Neutrophil (primary cell): ENCODE results near the gene SLC39A11.
A peak's percentile ranks its signal among the peaks of the same experiment; 100 is the strongest.
"Not testable (repeated sequence)": the region's sequence is repeated elsewhere in the genome, so short reads cannot be mapped to it uniquely, and the experiment has no call there.

ENCODE experiments used
- H3K27ac ChIP-seq: fragments of 200-600 bp; sonication (generic); 2 replicates; pipeline ENCODE4 v1.5.1; 2016; ENCODE audit warnings: mild to moderate bottlenecking, moderate library complexity
- H3K27me3 ChIP-seq: fragments of 200-600 bp; sonication (generic); 2 replicates; pipeline ENCODE4 v1.6.0; 2016; ENCODE audit warnings: mild to moderate bottlenecking
- H3K36me3 ChIP-seq: fragments of 200-600 bp; sonication (generic); 2 replicates; pipeline ENCODE4 v1.5.1; 2017
- H3K4me1 ChIP-seq, 2 experiments: fragments of 200-600 bp in 1 of 2; sonication (generic) in 1 of 2; 1 replicate in 1 of 2; 2 replicates in 1 of 2; pipeline versions ENCODE4 v1.5.1 to v1.6.1; 2013 to 2016; ENCODE audit warnings: low read depth in 1 of 2, low read length in 1 of 2, mild to moderate bottlenecking in 1 of 2, moderate library complexity in 1 of 2; ENCODE audit not compliant: control insufficient read depth in 1 of 2, insufficient read depth in 1 of 2
- H3K4me3 ChIP-seq, 2 experiments: fragments of 200-600 bp in 1 of 2; sonication (generic) in 1 of 2; 1 replicate in 1 of 2; 2 replicates in 1 of 2; pipeline ENCODE4 v1.5.1; 2013 to 2016; ENCODE audit warnings: low read depth in 1 of 2, low read length in 1 of 2, mild to moderate bottlenecking in 1 of 2, moderate library complexity in 1 of 2
- H3K9me3 ChIP-seq: fragments of 200-600 bp; sonication (generic); 2 replicates; pipeline ENCODE4 v1.5.1; 2016
- CTCF ChIP-seq: fragments of 200-600 bp; sonication (generic); IDR thresholded peaks from 2 replicates; pipeline ENCODE4 v1.5.1; 2016; ENCODE audit warnings: antibody characterized with exemption

SLC39A11 gene

GRCh38 chr17:73137376-73137775 is 44.9 kb upstream of the SLC39A11 start:
- no peaks in the 10 kb centered on the region for H3K9me3 ChIP-seq
- H3K36me3 ChIP-seq = no peaks in the 10 kb centered on the region
- H3K27me3 ChIP-seq = no peaks in the 10 kb centered on the region
- H3K27ac ChIP-seq = no peak overlapping the region
- H3K4me3 ChIP-seq = no peak overlapping the region
- H3K4me1 ChIP-seq = peaks cover 46 to 60% of the 10 kb centered on the region in 2 experiments
- no peak for TF ChIP-seq CTCF

GRCh38 chr17:73135766-73136165 is 43.3 kb upstream of the SLC39A11 start:
- Histone ChIP-seq H3K9me3 (no peaks in the 10 kb centered on the region), H3K4me1 (peaks cover 31 to 44% of the 10 kb centered on the region in 2 experiments), H3K4me3 (no peak overlapping the region), H3K36me3 (no peaks in the 10 kb centered on the region), H3K27ac (no peak overlapping the region), H3K27me3 (no peaks in the 10 kb centered on the region)
- TF ChIP-seq CTCF = no peak

GRCh38 chr17:73133911-73134649 is 41.6 kb upstream of the SLC39A11 start:
- Histone ChIP-seq H3K27ac (peak overlapping the region; percentile 50), H3K9me3 (no peaks in the 10 kb centered on the region), H3K36me3 (no peaks in the 10 kb centered on the region), H3K4me1 (peaks cover 21 to 28% of the 10 kb centered on the region in 2 experiments), H3K27me3 (no peaks in the 10 kb centered on the region), H3K4me3 (no peak overlapping the region)
- peak; percentile 34 for TF ChIP-seq CTCF

- Histone ChIP-seq H3K27me3 (no peaks in the 10 kb centered on the region), H3K4me3 (no peak overlapping the region), H3K4me1 (peaks cover 21 to 27% of the 10 kb centered on the region in 2 experiments), H3K27ac (no peak overlapping the region), H3K9me3 (no peaks in the 10 kb centered on the region), H3K36me3 (no peaks in the 10 kb centered on the region)
- no peak for TF ChIP-seq CTCF
Observed at GRCh38 chr17:73132085-73132492, 39.6 kb upstream of the SLC39A11 start.

GRCh38 chr17:73131439-73131838 is 39.0 kb upstream of the SLC39A11 start:
- not testable (repeated sequence) for H3K36me3 ChIP-seq, H3K9me3 ChIP-seq, H3K27me3 ChIP-seq, H3K4me3 ChIP-seq, H3K27ac ChIP-seq
- peaks cover 21 to 26% of the 10 kb centered on the region in 2 experiments for H3K4me1 ChIP-seq

GRCh38 chr17:73130977-73131376 is 38.5 kb upstream of the SLC39A11 start:
- Histone ChIP-seq H3K9me3 (no peaks in the 10 kb centered on the region), H3K27me3 (no peaks in the 10 kb centered on the region), H3K36me3 (no peaks in the 10 kb centered on the region), H3K4me3 (no peak overlapping the region), H3K27ac (no peak overlapping the region), H3K4me1 (peaks cover 20 to 21% of the 10 kb centered on the region in 2 experiments)
- no peak for TF ChIP-seq CTCF
